Inferior parietal cortex (tissue), 1 donor: Measurements from ENCODE around the gene PPFIBP2.

Source experiments
- DNase-seq: peaks from one replicate; pipeline ENCODE4 v3.0.0-alpha.2; 2016; ENCODE audit errors: extremely low spot score

The PPFIBP2 gene

GRCh38 chr11:7525424-7525823 is 11.6 kb downstream of the PPFIBP2 start:
- no peak for DNase-seq

- no peak for DNase-seq
Observed at GRCh38 chr11:7527029-7527428, 13.2 kb downstream of the PPFIBP2 start.

GRCh38 chr11:7528514-7529049 is 14.8 kb downstream of the PPFIBP2 start:
- no peak for DNase-seq

GRCh38 chr11:7530013-7530640 is 16.3 kb downstream of the PPFIBP2 start:
- DNase-seq = no peak

- no peak for DNase-seq
Observed at GRCh38 chr11:7531011-7531410, 17.2 kb downstream of the PPFIBP2 start.

GRCh38 chr11:7532405-7533145 is 18.8 kb downstream of the PPFIBP2 start:
- DNase-seq = no peak

GRCh38 chr11:7533199-7534041 is 19.6 kb downstream of the PPFIBP2 start:
- DNase-seq = no peak

- DNase-seq = no peak
Observed at GRCh38 chr11:7534042-7534378, 20.2 kb downstream of the PPFIBP2 start.

- DNase-seq = no peak
Observed at GRCh38 chr11:7536100-7536499, 22.3 kb downstream of the PPFIBP2 start.

- no peak for DNase-seq
Observed at GRCh38 chr11:7537265-7537664, 23.5 kb downstream of the PPFIBP2 start.

GRCh38 chr11:7538031-7538430 is 24.2 kb downstream of the PPFIBP2 start:
- DNase-seq = no peak

GRCh38 chr11:7538466-7539454 is 25.0 kb downstream of the PPFIBP2 start:
- no peak for DNase-seq

GRCh38 chr11:7540830-7541555 is 27.2 kb downstream of the PPFIBP2 start:
- no peak for DNase-seq

- DNase-seq = no peak
Observed at GRCh38 chr11:7543302-7543701, 29.5 kb downstream of the PPFIBP2 start.

GRCh38 chr11:7544021-7544420 is 30.2 kb downstream of the PPFIBP2 start:
- DNase-seq = no peak

- no peak for DNase-seq
Observed at GRCh38 chr11:7545611-7546010, 31.8 kb downstream of the PPFIBP2 start.

- no peak for DNase-seq
Observed at GRCh38 chr11:7546324-7546791, 32.6 kb downstream of the PPFIBP2 start.

GRCh38 chr11:7547687-7548086 is 33.9 kb downstream of the PPFIBP2 start:
- no peak for DNase-seq

GRCh38 chr11:7548659-7549274 is 35.0 kb downstream of the PPFIBP2 start:
- no peak for DNase-seq

GRCh38 chr11:7549681-7550080 is 35.9 kb downstream of the PPFIBP2 start:
- no peak for DNase-seq
